ENCODE data around the gene LBHD2.

Gene LBHD2

DNA sequence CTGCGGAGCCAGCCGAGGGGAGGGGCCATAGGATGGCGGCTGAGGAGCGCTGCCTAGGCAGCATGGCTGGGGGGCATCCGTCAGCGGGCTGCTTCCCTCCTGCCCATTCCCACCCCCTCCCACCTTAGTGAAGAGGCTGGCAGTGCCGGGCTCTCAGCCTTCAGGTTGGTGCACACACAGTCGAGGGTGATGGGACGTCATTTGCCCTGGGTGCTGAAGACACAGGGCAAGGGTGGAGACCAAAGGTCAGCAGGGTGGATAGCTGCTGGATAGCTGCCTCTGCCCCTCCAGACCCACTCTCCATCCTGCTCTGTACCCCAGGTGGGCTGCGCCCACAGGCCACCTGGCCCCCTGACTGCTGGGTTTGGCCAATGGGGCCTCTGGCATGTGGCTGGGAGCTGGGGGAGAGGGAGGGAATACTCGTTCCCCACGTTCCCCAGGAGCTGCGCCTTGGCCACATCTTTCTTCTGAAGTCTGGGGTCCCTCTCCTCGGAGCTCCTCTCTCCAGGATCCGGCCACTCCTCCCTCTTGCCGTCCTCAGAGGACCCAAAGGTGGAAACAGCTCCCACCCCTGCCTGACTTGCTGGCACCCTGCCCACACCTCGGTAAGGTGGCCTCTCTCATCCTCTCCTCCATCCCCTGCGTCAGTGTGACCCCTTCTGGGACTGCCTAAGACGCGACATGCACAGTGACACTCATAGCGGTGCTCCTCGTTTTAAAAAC lies 15.5 kb upstream of the LBHD2 start:
- DNase-seq = no peak

DNA sequence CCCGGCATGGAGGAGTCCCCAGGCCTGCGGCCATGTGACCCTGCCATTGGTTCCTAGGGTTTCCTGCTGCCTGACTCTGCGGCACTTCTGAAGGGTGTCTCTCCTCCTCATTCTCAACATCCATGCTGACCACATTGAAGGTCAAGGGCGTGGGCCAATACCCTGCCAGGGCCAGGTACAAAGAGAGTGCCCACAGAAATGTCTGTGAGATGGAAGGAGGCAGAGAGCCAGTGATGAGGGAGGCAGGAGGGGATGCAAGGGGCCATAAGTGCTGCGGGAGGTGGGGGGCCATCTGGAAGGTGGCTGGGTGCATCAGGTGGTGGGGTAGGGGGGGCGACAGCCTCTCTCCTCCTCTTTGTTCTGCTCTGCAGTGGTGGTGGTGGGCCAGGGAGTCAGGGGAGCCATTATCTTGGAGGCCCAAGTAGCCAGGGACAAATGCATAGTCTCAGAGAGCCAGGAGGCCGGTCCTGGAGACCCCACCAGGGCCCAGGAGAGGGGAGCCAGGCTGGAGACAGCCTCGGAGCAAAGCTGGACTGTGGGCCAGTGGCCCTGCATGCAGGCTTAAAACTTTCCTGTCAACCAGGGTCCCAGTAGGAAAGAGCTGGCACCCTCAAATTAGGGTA lies 13.6 kb upstream of the LBHD2 start:
- no peak for DNase-seq

GRCh38 chr14:103070971-103071542 lies 13.0 kb upstream of the LBHD2 start:
- no peak for DNase-seq

DNA sequence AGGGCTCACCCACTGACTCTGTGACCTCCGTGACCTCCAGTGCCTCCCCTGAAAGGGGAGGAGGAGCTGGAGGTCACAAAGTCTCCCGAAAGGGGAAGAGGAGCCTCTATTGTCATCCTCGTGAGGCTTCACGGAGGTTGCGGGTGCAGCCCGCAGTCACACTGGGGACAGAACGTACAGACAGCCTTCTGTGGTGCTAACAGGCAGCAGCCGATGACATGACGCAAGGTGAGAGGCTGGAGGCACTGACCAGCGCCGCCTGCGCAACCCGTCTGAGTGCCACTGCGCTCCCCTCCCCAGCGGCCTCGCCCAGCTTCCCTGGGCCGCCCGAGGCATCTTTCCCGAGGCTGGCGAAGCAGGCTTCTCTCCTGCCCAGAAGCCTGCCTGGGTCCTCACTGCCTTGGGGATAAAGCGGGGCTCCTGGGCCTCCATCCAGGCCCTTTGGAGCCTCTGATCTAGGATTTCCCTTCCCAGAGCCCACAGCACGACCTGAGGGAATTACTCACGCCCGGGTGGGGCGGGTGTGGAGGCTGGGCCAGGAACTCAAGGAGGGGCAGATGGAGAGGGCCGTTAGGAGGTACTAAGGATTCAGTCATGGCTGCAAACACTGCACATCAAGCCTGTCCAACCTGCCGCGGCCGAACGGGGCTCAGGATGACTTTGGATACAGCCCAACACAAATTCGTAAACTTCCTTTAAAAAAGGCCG lies 12.3 kb upstream of the LBHD2 start:
- DNase-seq = peak in 3 of 4 experiments; percentile 34 to 59 (median 49)

DNA sequence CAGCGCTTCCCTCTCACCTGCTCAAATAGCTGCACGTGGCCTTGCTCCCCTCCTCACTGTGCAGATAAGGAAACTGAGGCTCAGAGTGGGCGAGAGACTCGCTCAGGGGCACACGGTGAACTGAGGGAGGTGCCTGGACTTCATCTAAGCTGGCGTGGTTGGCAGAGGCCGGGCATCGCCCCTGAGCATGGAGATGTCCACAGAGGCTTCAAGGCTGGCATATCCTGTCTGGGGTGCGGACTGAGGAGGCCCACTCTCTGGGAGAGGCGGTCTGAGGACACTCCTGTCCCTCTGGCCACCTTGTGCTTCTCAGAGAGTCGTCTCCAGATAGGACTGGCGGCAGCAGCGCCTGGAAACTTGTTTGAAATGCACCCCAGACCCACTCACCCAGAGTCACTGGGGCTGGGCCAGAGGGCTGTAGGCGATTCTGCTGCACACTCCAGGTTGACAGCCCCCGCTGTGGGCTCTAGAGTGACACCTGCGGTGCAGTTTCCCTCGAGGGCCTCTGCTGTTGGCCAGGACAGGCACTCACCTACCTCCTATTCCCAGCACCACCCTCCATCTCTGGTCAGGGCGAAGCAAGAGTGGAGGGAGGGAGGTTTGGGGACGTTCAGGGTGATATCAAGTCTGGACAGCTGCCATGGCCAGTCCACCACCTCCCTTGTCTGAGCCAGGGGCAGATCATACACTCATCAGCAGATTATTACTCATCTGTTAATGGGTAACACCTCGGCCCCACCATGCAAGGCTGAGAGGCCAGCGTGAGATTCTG lies 11.2 kb upstream of the LBHD2 start:
- DNase-seq = peak in 3 of 4 experiments; percentile 28 to 50 (median 34)

DNA sequence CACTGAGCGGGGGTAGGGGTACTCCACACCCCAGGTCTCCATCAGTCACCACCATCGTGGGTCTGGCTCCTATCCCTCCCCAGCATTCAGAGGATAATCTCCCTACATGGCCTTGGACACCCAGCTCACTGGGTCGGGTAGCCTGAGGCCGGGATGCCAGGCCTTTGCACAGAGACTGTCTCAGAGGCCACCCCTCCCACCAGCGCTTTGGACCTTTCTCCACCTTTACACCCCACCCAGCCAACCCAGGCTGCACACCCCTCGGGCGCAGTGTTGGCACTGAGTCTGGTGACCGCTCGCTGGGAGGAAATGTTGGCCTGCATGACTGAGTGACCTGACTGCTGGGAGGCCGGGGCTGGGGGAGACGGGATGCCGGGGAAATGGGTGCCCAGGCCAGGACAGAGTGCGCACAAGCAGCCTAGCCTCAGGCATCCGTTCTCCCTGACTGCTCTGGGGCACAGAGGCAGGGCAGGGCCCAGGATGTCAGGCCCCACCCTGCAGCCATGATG lies 10.6 kb upstream of the LBHD2 start:
- no peak for DNase-seq

DNA sequence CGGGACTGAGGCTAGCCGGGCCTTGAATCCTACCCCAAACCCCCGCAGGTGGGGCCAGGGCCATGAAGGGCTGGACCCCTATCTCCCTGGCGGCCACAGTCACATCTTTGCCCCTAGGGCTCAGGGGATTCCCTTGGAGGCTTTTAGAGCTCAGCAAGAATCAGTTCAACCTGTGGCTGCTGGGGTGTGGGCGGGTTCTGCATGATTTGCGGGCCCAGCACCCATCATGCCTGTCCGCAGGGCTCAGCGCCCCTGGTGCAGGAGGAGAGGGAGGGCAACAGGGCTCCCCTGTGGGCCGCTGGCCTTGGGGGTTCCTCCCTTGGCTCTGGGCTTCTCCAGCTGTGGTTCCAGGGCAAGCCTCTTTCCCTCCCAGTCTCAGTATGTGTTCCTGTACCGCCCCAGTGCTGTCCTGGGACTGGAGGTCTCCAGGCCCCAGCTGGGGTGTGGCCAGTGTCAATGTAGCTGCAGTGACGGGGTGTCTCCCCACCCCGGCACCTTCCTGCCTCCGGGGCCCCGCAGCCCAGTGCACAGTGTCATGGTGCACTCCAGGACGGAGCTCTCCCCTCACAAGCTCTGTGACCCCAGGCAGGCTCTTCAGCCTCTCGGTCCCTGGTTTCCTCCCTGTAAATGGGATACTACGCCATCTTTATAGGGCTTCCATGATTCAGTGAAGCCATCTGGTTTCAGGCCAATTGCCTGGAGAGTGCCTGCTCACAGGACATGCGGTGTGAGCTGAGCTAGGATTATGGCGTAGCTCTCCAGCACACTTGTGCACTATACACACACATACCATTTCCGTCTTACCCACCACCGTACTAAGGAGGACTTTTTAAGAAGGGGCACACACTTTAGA lies 9.9 kb upstream of the LBHD2 start:
- DNase-seq = no peak

DNA sequence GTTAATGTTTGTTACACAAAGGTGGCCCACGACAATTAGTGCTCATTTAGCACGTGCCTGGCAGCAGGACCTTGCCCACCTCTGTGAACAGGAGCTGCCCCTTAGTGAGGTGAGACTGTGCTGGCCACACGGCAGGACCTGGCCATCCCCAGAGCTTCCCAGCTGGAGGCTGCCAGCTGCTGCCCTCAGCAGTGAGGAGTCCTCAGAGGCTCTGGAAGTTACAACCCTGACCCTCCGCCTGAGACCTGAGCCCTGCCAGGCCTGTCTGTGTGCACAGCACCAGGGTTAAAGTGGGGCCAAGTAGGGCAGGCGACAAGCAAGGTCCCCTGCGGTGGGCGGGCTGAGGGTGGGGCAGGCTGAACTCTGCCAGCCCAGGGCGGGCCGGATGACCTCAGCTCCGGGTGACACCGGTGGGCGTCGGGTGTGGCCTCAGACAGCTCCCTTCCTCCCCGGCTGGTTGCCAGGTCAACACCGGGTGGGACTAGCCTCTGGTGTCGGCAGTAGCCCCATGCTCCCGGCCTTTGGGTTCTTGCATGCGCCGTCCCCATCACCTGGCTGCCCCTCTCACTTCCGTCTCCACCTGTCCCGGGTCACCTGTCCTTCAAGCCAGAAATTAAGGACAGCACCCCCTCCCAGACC lies 9.2 kb upstream of the LBHD2 start:
- peak; percentile 90 to 96 (median 94) for DNase-seq

DNA sequence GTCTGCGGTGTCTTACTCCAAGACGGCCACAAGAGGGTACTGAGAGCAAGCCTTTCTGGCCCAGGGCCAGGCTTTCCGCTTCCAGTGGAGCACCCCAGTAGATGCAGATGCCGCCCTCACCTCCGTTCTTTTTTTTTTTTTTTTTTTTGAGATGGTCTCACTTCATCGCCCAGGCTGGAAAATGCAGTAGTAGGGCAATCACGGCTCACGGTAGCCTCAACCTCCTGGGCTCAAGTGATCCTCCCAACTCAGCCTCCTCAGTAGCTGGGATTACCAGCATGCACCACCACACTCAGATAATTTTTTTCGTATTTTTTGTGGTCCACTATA lies 5.6 kb upstream of the LBHD2 start:
- peak; percentile 85 to 93 (median 90) for DNase-seq

DNA sequence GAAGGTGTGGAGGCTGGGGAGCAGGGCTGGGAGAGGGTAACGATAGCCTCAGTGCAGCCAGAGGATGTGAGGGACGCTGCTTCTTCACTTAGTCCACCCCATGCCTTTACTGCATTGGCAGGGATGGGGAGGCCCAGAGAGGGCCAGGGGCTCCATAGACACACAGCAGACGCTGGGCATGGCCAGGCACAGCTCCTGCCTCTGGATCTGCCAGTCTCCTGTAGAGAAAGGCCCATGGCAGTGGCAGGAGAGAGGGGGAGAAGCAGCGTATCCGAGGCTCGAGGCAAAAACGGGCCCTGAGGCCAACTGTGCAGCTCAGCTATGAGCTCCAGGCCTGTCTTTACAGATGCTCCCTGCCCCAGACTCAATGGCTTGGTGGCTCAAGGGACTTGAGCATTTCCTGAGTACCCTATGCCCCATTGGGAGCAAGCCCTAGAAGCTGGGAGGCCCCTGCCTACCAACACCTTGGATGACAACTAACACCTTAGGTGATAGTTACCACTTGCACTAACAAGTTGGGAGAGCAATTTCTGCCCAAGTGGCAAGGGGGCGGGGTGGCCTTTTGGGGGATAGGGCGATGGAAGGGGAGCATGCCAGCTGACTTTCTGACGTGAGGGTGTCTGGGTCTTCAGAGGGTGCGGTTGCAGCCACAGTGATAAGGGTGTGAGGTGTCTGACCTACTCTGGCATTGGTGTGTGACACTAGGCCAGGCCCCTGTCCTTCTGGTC lies 5.0 kb upstream of the LBHD2 start:
- DNase-seq = no peak

DNA sequence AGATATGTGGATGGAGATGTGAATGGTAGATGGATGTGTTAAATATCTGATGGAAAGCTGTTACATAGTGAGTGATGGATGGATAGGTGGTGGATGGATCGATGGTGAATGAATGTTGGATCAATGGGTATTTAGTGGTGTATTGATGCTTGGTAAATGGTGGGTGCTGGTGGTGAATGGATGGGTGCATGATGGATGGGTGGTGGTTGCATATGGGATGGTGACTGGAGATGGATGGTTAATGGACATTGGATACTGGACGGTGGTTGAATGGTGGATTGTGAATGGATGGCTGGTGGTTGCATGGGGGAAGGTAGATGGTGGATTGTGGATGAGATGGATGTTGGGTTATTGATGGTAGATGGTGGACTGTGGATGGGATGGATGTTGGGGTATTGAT lies 2.1 kb upstream of the LBHD2 start:
- no peak for DNase-seq

- DNase-seq = no peak
Measured at GRCh38 chr14:103085106-103086091, 1.4 kb downstream of the LBHD2 start.

DNA sequence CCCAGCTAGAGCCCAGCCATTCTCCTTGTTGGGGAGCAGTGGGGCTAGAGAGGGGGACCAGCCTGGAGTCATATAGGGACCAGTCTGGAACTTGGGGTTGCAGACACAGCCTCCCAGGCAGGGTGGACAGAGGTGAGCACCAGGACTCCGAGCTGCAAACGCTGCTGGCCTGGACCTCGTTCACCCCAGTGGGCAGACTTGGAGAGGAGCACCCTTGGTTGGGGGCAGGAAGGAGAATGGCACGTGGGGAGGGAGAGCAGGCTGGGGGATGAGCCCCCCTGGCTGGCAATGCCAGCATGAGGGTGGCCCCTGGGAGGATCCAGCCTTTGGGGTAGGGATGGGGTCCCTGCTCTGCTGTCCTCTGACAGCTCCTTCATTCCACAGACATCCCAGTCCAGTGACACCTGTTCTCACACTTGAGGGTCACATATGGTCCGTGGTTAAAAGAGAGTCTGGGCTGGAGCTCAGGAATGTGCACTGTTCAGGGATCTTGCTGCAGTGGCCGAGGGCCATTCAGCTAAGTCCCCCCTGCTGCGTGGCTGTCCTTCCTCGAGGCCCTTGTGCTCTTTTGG lies 2.8 kb downstream of the LBHD2 start:
- DNase-seq = no peak

DNA sequence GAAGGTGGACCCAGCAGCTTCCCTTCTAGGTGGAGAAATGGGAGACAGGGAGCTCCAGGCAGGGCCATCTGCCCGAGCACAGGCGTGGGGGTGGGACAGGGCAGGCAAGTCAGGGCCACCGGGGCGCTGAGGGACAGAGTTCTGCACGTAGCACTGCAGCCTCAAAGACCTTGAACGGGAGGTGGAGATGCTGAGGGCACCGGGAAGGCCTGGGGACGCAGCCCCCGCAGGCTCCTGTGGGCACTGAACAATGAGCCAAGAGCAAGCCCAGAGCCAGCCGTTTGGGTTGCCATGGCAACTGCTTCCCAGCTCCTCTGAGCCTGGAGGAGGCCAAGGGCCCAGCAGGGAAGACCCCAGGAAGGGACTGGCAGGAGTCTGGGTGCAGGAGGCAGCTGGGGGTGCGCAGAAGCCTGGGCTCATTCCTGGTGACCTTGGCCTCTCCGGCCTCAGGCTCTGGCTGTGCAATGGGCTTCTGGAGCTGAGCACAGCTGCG lies 3.4 kb downstream of the LBHD2 start:
- no peak for DNase-seq

- no peak for DNase-seq
Measured at GRCh38 chr14:103088921-103089320, 4.9 kb downstream of the LBHD2 start.

DNA sequence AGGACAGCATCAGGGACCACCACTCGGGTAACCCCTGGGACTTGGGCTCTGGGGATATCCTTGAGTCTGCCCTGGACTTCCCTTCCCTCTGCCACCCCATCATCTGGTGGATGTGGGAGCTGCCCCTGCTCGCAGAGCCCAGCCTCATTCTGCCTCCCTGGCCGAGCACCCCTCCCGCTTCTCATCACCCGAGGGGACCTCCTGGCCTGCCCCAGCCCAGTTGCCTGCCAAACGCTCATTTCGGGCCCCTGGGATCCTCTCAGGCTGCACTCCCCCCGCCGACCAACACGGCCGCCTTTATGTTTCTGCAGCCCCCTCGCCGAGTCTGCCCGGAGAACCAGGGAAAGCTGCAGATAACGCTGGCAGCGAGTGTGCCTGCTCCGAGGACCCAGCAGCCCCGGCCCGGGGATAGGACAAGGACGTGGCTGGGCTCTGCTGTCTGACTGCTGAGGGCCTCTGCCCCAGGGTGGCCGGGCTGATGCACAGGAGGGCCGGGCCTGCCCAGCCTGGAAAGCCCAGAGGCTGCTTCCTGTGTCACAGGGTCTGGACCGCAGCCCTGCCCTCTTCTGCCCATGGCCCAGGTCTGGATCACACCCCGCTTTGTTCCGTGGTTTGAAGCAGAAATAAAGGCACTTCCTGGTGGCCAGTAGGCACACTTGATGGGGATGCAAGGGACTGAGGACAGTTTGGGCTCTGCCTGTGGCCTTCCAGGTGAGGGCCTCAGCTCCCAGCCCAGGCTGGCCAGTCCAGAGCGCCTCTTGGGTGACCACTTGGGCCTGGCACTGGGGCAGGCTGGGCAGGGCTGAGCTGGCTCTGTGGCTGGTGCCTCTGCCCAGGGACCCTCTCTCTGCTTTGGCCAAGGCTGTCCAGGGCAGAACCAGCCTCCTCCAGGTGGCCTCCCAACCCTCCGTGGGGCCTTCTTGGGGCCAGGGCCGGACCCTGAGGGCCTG lies 5.7 kb downstream of the LBHD2 start:
- peak in 1 of 4 experiments; percentile 6 for DNase-seq

DNA sequence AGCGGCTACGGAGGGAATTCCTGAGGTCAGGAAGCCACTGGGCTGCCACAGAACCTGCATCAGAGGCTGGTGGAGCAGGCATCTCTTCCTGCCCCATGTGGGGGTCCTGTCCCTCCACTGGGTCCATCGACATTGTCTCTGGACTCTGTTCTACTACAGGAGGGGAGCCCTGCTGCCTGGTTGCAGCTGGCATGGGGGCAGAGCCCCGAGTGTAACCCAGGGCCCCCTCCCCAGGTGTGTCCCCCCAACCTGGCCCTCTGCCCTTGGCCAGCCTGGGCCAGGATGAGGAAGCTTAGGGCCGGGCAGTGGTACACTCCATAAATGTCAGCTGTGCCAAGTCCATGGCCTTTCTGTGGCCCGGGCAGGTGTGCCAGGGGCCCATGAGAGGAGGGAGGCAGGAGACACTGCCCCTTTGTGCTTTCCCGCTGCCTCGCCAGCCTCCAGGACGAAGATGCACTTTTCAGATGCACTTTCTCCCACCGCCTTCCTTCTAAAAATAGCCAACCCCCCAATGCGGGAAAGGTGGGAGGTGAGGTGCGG lies 6.5 kb downstream of the LBHD2 start:
- no peak for DNase-seq
